Measurements from ENCODE around the gene BOLA3.

BOLA3 gene

DNA sequence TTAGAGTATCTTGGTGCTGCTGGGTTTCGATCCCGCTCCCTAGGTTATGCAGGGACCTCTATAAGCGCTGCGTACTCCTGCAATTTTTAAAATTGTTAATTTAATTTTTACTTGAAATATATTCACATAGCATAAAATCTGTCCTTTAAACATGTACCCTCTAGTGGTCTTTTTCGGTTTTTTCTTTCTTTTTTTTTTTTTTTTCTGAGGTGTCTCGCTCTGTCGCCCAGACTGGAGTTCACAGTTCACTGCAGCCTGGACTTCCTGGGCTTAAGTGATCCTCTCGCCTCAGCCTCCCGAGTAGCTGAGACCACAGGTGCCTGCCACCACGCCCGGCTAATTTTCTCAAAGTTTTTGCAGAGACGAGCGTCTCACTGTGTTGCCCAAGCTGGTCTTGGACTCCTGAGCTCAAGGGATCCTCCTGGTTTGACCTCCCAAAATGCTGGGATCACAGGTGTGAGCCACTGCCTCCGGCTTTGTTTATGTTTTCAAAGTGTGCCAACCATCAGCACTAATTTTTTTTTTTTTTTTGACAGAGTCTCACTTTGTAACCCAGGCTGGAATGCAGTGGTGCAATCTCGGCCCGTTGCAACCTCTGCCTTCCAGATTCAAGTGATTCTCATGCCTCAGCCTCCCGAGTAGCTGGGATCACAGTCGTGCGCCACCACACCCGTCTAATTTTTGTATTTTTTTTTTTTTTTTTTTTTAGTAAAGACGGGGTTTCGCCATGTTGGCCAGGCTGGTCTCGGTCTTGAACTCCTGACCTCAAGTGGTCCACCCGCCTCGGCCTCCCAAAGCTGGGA is 31.6 kb upstream of the BOLA3 start:
- H3K27me3 ChIP-seq (replicated peaks; ENCODE audit: control insufficient read depth, insufficient read depth, low read length) = no peaks in the 10 kb centered on the region
- H3K36me3 ChIP-seq (ENCODE audit: control insufficient read depth, insufficient read depth, low read length, severe bottlenecking) = no peaks in the 10 kb centered on the region
- peaks cover 17% of the 10 kb centered on the region for H3K4me1 ChIP-seq (ENCODE audit: control insufficient read depth, insufficient read depth, low read length)
- DNase-seq (ENCODE audit: low read depth) = no peak
- peak overlapping the region; percentile 95 for H3K9ac ChIP-seq (ENCODE audit: low read length)
- H3K4me3 ChIP-seq (ENCODE audit: low read length) = peak overlapping the region; percentile 85
- H3K9me3 ChIP-seq (ENCODE audit: control insufficient read depth, low read length) = no peaks in the 10 kb centered on the region

DNA sequence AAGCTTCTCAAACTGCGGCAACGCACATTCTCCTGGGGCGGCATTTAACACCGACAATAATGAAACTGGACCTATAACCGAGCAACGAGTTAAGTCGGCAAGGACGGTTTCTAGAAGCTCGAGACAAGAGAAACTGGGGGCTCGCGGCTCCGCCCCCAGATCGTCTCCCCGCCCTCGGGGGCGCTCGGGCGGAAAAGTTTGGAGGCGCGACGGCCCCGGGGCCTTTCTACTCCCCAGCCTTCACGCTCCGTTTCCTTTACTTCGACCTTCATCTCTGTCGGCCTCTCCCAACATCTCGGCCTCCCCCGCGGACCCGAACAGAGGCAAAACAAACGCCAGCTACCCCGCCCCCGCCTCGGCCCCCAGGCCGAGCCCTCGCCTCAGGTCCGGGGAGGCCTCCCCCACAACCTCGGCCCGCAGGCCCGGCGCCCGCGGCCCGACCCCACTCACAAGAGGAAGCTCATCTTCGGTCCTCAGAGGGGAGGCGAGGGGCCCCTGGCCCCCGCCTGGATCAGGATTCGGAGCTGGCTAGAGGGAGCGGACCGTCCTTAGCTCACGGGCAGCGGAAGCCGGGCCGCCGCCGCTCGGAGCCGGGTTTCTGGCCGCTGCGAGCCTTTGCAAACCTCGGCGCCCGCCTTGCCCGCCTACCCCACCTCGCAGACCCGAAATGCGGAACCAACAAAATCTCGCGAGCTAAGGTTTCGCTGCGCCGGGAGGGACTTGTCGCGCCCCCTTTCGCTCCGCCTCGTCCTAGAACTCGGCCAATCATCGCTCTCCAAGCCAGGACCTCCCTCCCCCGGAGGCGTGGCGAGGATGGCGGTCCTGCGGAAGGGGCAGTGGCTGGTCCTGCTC is 30.7 kb upstream of the BOLA3 start, which contains the start of gene MOB1A:
TSS of gene MOB1A (minus strand) at position 669 of the 852 bp plus-strand sequence. CDS start at position 464, 205 bp downstream.
- H3K4me3 ChIP-seq (ENCODE audit: low read length) = peak within 1 kb of the TSS; percentile 85
- H3K27me3 ChIP-seq (replicated peaks; ENCODE audit: control insufficient read depth, insufficient read depth, low read length) = no peaks in the 10 kb centered on the region
- H3K9ac ChIP-seq (ENCODE audit: low read length) = peak within 1 kb of the TSS; percentile 95
- DNase-seq (ENCODE audit: low read depth) = peak; percentile 100
- no peaks in the 10 kb centered on the region for H3K36me3 ChIP-seq (ENCODE audit: control insufficient read depth, insufficient read depth, low read length, severe bottlenecking)
- no peaks in the 10 kb centered on the region for H3K9me3 ChIP-seq (ENCODE audit: control insufficient read depth, low read length)
- peaks cover 17% of the 10 kb centered on the region for H3K4me1 ChIP-seq (ENCODE audit: control insufficient read depth, insufficient read depth, low read length)

DNA sequence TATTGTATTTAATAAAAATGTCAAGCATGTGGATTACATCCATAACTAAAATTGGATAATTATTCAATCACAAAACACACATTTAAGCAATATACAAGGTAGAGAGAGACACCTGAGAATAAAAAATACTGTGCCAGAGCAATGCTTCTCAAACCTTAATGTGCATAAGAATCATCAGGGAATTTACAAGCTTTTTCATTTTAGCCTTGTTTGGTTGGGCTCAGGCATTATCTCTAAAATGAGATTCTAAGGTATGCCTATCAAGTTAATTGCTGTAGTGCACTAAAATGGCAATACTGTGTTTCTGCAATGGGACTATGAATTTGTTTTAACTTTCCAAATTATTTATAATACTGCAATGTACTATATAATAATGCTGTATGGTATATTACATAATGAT is 30.0 kb upstream of the BOLA3 start:
- Histone ChIP-seq H3K9ac (ENCODE audit: low read length) (peak overlapping the region; percentile 95), H3K9me3 (ENCODE audit: control insufficient read depth, low read length) (no peaks in the 10 kb centered on the region), H3K4me3 (ENCODE audit: low read length) (peak overlapping the region; percentile 85), H3K4me1 (ENCODE audit: control insufficient read depth, insufficient read depth, low read length) (peaks cover 21% of the 10 kb centered on the region), H3K27me3 (replicated peaks; ENCODE audit: control insufficient read depth, insufficient read depth, low read length) (no peaks in the 10 kb centered on the region), H3K36me3 (ENCODE audit: control insufficient read depth, insufficient read depth, low read length, severe bottlenecking) (no peaks in the 10 kb centered on the region)
- DNase-seq (ENCODE audit: low read depth) = peak; percentile 19

DNA sequence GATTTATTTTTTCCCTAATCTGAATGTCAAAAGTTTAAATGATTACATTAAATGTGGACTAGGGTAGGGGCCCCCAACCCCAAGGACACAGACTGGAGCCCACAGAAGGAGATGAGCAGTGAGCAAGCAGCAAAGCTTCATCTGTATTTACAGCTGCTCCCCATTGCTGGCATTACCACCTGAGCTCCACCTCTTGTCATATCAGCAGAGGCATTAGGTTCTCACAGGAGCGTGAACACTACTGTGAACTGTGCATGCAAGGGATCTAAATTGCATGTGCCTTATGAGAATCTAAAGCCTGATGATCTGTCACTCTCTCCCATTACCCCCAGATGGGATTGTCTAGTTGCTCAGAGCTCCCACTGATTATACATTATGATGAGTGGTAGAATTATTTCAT is 27.2 kb upstream of the BOLA3 start:
- peaks cover 23% of the 10 kb centered on the region for H3K36me3 ChIP-seq (ENCODE audit: control insufficient read depth, insufficient read depth, low read length, severe bottlenecking)
- H3K9me3 ChIP-seq (ENCODE audit: control insufficient read depth, low read length) = no peaks in the 10 kb centered on the region
- H3K27me3 ChIP-seq (replicated peaks; ENCODE audit: control insufficient read depth, insufficient read depth, low read length) = no peaks in the 10 kb centered on the region
- H3K9ac ChIP-seq (ENCODE audit: low read length) = no peak overlapping the region
- DNase-seq (ENCODE audit: low read depth) = no peak
- no peak overlapping the region for H3K4me3 ChIP-seq (ENCODE audit: low read length)
- H3K4me1 ChIP-seq (ENCODE audit: control insufficient read depth, insufficient read depth, low read length) = peaks cover 21% of the 10 kb centered on the region

DNA sequence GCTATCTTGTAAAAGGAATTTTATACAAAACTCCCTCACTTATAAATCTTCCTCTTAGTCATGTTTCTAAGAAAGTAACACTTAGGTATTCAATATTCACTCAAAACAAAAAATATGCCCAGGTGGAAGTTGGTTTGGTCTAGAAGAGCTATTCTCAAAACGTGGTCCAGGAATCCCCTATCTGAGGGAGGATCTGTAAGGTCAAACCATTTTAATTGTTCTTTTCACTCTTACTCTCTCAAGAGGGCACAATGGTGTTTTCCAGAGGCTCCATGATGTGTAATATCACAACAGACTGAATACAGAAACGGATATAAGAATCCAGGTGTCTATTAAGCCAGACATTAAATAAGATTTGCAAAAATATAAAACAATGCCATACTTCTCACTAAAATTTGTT is 21.0 kb upstream of the BOLA3 start:
- Histone ChIP-seq H3K9ac (ENCODE audit: low read length) (no peak overlapping the region), H3K36me3 (ENCODE audit: control insufficient read depth, insufficient read depth, low read length, severe bottlenecking) (peaks cover 84% of the 10 kb centered on the region), H3K4me1 (ENCODE audit: control insufficient read depth, insufficient read depth, low read length) (peaks cover 4% of the 10 kb centered on the region), H3K4me3 (ENCODE audit: low read length) (no peak overlapping the region), H3K9me3 (ENCODE audit: control insufficient read depth, low read length) (no peaks in the 10 kb centered on the region), H3K27me3 (replicated peaks; ENCODE audit: control insufficient read depth, insufficient read depth, low read length) (no peaks in the 10 kb centered on the region)
- no peak for DNase-seq (ENCODE audit: low read depth)

DNA sequence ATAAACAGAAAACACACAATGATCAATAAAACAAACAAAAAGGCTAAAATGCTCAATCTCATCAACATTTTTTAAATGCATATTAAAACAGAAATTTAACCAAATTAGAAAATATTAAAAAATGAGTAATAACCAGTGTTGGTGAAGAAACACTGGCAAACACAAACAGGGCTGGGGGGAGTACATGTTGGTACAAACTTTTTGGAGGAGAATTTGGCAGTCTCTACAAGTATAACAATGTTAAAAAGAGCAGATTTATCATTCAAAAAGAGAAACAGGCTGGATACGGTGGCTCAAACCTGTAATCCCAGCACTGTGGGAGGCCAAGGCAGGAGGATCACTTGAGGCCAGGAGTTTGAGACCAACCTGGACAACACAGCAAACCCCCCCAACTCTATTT is 17.0 kb upstream of the BOLA3 start:
- Histone ChIP-seq H3K4me1 (ENCODE audit: control insufficient read depth, insufficient read depth, low read length) (no peaks in the 10 kb centered on the region), H3K27me3 (replicated peaks; ENCODE audit: control insufficient read depth, insufficient read depth, low read length) (no peaks in the 10 kb centered on the region), H3K4me3 (ENCODE audit: low read length) (no peak overlapping the region), H3K36me3 (ENCODE audit: control insufficient read depth, insufficient read depth, low read length, severe bottlenecking) (peaks cover 89% of the 10 kb centered on the region), H3K9ac (ENCODE audit: low read length) (no peak overlapping the region), H3K9me3 (ENCODE audit: control insufficient read depth, low read length) (no peaks in the 10 kb centered on the region)
- no peak for DNase-seq (ENCODE audit: low read depth)

DNA sequence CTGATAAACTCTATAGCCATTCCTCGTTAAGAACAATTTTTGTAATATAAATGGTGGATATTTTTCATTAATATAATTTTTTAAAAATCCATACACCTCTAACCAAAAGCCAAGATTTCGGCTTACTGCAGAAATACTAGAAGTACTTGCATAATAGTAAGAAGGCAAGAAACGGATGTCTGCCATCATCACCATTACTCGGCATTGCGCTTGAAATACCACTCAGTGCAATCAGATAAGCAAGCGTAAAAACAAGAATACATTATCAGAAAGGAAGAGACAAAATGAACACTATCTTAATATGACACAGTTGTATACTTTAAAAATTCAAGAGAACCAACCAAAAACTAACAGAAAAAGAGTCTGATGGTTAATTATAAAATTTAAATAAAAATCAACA is 15.2 kb upstream of the BOLA3 start:
- Histone ChIP-seq H3K36me3 (ENCODE audit: control insufficient read depth, insufficient read depth, low read length, severe bottlenecking) (peaks cover 87% of the 10 kb centered on the region), H3K27me3 (replicated peaks; ENCODE audit: control insufficient read depth, insufficient read depth, low read length) (no peaks in the 10 kb centered on the region), H3K4me1 (ENCODE audit: control insufficient read depth, insufficient read depth, low read length) (no peaks in the 10 kb centered on the region), H3K4me3 (ENCODE audit: low read length) (no peak overlapping the region), H3K9me3 (ENCODE audit: control insufficient read depth, low read length) (no peaks in the 10 kb centered on the region), H3K9ac (ENCODE audit: low read length) (no peak overlapping the region)
- no peak for DNase-seq (ENCODE audit: low read depth)

DNA sequence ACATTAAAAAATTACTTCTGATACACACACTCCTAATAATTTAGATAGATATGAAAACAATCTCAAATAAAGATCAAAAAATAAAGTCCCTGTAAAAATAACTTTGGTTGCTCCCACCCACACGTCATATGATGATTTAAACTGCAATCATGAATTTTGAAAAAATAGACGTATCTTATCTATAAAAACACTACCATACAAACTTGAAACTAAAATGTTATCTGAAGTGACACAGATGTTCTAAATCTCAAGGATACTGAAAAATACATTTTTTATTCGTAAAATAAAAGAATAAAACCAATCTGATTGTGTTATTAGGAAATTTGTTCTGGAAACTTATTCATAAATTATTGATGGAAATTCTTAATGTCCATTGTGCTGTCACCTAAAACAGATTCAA is 8.1 kb upstream of the BOLA3 start:
- Histone ChIP-seq H3K9ac (ENCODE audit: low read length) (no peak overlapping the region), H3K4me1 (ENCODE audit: control insufficient read depth, insufficient read depth, low read length) (no peaks in the 10 kb centered on the region), H3K9me3 (ENCODE audit: control insufficient read depth, low read length) (no peaks in the 10 kb centered on the region), H3K27me3 (replicated peaks; ENCODE audit: control insufficient read depth, insufficient read depth, low read length) (no peaks in the 10 kb centered on the region), H3K36me3 (ENCODE audit: control insufficient read depth, insufficient read depth, low read length, severe bottlenecking) (peaks cover 85% of the 10 kb centered on the region), H3K4me3 (ENCODE audit: low read length) (no peak overlapping the region)
- DNase-seq (ENCODE audit: low read depth) = no peak

DNA sequence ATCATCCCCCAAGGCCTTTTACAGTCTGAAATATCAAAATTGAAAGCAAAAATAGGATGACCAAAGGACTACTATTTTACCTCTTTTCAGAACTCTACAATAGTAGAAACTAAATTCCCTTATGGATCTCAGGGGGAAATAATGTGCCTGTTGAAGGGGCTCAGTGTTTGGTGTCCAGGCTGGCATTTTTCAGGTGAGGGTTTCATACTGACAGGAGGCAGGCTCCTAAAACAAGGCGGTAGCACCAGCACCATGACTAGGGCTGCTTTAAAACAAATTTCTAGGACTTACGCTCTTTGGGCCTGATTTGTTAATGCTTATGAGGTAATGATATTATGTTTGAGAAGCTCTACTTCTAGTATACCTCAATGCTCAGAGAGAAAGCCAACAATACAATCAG is 5.2 kb upstream of the BOLA3 start:
- H3K9me3 ChIP-seq (ENCODE audit: control insufficient read depth, low read length) = no peaks in the 10 kb centered on the region
- H3K4me3 ChIP-seq (ENCODE audit: low read length) = no peak overlapping the region
- no peaks in the 10 kb centered on the region for H3K27me3 ChIP-seq (replicated peaks; ENCODE audit: control insufficient read depth, insufficient read depth, low read length)
- no peak for DNase-seq (ENCODE audit: low read depth)
- no peak overlapping the region for H3K9ac ChIP-seq (ENCODE audit: low read length)
- peaks cover 5% of the 10 kb centered on the region for H3K4me1 ChIP-seq (ENCODE audit: control insufficient read depth, insufficient read depth, low read length)
- H3K36me3 ChIP-seq (ENCODE audit: control insufficient read depth, insufficient read depth, low read length, severe bottlenecking) = peaks cover 69% of the 10 kb centered on the region

DNA sequence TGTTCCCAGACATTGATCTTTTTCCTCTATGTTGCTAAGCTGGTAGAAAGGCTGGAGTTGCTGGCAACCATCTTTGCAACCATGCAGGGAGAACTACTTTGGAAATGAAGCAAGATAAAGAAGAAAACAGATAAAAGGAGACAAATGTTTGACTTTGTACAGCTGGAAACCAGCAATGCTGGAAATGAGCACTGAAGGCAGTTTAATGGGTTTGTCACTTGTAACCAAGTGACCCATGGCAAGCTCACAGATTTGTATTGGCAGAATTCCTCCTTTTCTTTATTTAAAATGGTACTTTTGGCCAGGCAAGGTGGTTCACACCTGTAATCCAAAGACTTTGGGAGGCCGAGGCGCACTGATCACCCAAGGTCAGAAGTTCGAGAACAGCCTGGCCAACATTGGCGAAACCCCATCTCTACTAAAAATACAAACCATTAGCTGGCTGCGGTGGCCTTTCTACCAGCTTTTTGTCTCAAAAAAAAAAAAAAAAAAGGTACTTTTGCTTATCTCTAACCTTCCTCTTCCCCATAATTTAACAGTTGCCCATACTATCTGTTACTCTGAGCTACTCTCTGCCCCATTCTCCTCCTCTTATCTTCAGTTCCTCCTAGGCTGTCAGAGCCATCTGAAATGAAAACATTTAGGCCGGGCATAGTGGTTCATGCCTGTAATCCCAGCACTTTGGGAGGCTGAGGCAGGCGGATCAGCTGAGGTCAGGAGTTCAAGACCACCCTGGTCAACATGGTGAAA is 2.0 kb upstream of the BOLA3 start:
- H3K4me3 ChIP-seq (ENCODE audit: low read length) = no peak overlapping the region
- no peak for DNase-seq (ENCODE audit: low read depth)
- peaks cover 37% of the 10 kb centered on the region for H3K36me3 ChIP-seq (ENCODE audit: control insufficient read depth, insufficient read depth, low read length, severe bottlenecking)

DNA sequence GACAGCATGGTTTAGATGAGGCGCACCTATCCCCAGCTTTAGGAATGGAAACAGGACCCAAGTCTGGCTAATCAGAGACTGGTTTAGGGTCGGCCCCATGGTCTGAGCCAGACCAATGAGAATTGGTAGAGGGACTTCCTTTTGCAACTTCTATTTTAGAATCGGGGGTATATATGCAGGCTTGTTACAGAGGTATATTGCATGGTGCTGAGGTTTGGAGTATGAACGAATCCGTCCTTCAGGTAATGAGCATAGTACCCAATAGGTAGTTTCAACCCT is 1.5 kb upstream of the BOLA3 start:
- H3K36me3 ChIP-seq (ENCODE audit: control insufficient read depth, insufficient read depth, low read length, severe bottlenecking) = peaks cover 35% of the 10 kb centered on the region
- H3K4me3 ChIP-seq (ENCODE audit: low read length) = no peak overlapping the region
- peaks cover 16% of the 10 kb centered on the region for H3K4me1 ChIP-seq (ENCODE audit: control insufficient read depth, insufficient read depth, low read length)
- no peak overlapping the region for H3K9ac ChIP-seq (ENCODE audit: low read length)
- no peaks in the 10 kb centered on the region for H3K27me3 ChIP-seq (replicated peaks; ENCODE audit: control insufficient read depth, insufficient read depth, low read length)
- no peaks in the 10 kb centered on the region for H3K9me3 ChIP-seq (ENCODE audit: control insufficient read depth, low read length)
- no peak for DNase-seq (ENCODE audit: low read depth)

More for the DNA sequence above, 2.0 kb upstream of the BOLA3 start:
- H3K9me3 ChIP-seq (ENCODE audit: control insufficient read depth, low read length) = no peaks in the 10 kb centered on the region
- H3K9ac ChIP-seq (ENCODE audit: low read length) = no peak overlapping the region
- H3K4me1 ChIP-seq (ENCODE audit: control insufficient read depth, insufficient read depth, low read length) = peaks cover 16% of the 10 kb centered on the region
- H3K27me3 ChIP-seq (replicated peaks; ENCODE audit: control insufficient read depth, insufficient read depth, low read length) = no peaks in the 10 kb centered on the region

Measured in adipocyte (in vitro differentiated cells).